Mammary epithelial cell (primary cell): ENCODE data around the gene PDS5A.

ENCODE experiments used
- EZH2 ChIP-seq: IDR thresholded peaks from 2 replicates; pipeline ENCODE4 v1.6.1; 2012; ENCODE audit warnings: low read length, inconsistent platforms, borderline replicate concordance
- TF ChIP-seq, protein P1 (sequence below), 2 donors: IDR thresholded peaks in 1 of 2; conservative IDR thresholded peaks in 1 of 2; 2 replicates each; pipeline ENCODE4 v1.5.1; 2011 to 2012; ENCODE audit warnings: inconsistent platforms in 2 of 2, low read length in 2 of 2, mild to moderate bottlenecking in 2 of 2, control low read depth in 1 of 2, low read depth in 1 of 2; ENCODE audit not compliant: insufficient read depth in 1 of 2; ENCODE audit errors: extremely low read depth in 1 of 2

DNA sequence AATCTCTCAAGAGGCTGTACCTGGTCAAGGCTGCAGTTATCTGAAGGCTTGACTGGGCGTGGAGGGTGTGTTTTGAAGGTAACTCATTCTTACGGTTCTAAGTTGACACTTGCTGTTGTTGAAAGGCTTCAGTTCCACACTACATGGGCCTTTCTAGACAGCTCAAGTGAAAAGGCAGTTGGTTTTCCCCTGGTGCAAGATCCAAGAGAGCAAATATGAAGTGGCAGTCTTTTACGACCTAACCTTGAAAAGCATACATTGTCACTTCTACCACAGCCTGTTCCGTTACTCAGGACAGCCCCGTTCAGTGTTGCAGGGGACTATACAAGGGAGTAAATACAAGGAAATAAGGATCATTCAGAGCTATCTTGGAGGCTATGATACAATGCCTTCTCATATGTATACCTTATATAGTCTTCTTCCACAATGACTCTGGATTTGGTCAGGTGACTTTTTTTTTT, 46.2 kb downstream of the PDS5A start:
- TF ChIP-seq, protein P1, sequence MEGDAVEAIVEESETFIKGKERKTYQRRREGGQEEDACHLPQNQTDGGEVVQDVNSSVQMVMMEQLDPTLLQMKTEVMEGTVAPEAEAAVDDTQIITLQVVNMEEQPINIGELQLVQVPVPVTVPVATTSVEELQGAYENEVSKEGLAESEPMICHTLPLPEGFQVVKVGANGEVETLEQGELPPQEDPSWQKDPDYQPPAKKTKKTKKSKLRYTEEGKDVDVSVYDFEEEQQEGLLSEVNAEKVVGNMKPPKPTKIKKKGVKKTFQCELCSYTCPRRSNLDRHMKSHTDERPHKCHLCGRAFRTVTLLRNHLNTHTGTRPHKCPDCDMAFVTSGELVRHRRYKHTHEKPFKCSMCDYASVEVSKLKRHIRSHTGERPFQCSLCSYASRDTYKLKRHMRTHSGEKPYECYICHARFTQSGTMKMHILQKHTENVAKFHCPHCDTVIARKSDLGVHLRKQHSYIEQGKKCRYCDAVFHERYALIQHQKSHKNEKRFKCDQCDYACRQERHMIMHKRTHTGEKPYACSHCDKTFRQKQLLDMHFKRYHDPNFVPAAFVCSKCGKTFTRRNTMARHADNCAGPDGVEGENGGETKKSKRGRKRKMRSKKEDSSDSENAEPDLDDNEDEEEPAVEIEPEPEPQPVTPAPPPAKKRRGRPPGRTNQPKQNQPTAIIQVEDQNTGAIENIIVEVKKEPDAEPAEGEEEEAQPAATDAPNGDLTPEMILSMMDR (conservative IDR thresholded peaks at IDR 0.05 in 1 of 2, IDR thresholded peaks at IDR 0.05 in 1 of 2; ENCODE audit: extremely low read depth in 1 of 2, insufficient read depth in 1 of 2, low read depth in 1 of 2, low read length in 2 of 2), result no peak
- TF ChIP-seq EZH2, result no peak
